ENCODE results near the gene UBL3.

DNA sequence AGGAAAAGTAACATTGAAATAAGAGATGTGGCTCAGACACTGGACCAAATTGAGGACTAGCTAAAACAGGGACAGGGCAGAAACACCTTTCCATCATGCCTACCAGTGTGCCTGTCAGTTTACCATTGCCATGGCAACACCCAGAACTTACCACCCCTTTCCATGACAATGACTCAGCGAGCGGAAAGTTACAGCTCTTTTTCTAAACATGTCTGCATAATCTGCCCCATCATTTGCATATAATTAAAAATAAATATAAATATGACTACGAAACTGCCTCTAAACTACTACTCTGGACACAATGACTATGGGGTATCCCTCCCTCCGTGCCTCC is 96.0 kb downstream of the UBL3 start:
- TF ChIP-seq, protein P1, sequence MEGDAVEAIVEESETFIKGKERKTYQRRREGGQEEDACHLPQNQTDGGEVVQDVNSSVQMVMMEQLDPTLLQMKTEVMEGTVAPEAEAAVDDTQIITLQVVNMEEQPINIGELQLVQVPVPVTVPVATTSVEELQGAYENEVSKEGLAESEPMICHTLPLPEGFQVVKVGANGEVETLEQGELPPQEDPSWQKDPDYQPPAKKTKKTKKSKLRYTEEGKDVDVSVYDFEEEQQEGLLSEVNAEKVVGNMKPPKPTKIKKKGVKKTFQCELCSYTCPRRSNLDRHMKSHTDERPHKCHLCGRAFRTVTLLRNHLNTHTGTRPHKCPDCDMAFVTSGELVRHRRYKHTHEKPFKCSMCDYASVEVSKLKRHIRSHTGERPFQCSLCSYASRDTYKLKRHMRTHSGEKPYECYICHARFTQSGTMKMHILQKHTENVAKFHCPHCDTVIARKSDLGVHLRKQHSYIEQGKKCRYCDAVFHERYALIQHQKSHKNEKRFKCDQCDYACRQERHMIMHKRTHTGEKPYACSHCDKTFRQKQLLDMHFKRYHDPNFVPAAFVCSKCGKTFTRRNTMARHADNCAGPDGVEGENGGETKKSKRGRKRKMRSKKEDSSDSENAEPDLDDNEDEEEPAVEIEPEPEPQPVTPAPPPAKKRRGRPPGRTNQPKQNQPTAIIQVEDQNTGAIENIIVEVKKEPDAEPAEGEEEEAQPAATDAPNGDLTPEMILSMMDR (IDR thresholded peaks at IDR 0.05; ENCODE audit: low read depth, low read length), result no peak
- no peak for TF ChIP-seq POLR2A (IDR thresholded peaks at IDR 0.05; ENCODE audit: extremely low read depth, insufficient read length)
- no peak for TF ChIP-seq MYC (IDR thresholded peaks at IDR 0.05; ENCODE audit: low read depth, low read length)
- TF ChIP-seq, protein P2, sequence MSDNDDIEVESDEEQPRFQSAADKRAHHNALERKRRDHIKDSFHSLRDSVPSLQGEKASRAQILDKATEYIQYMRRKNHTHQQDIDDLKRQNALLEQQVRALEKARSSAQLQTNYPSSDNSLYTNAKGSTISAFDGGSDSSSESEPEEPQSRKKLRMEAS (IDR thresholded peaks at IDR 0.05; ENCODE audit: low read depth, low read length), result no peak
